IMR-90 (cell line): ENCODE data around the gene ANKRD6. TPM values are rescaled to one million over a fixed set of nuclear protein-coding genes. Genes with fewer than 3 reads are reported as not detected.

ENCODE experiments used
- ATAC-seq: fragments of 200-7000 bp; cut with Tn5 transposase; 2 replicates; pipeline ENCODE4 v1.9.1; 2020; ENCODE audit warnings: low read depth, mild to moderate bottlenecking, moderate library complexity
- BruUV-seq: library from RNA; stranded (reverse); fragments of 400-500 nt; replicated peaks from 2 replicates; lab custom pipeline; 2021; lab: Mats Ljungman, UMichigan
- CTCF ChIA-PET: fragments of 300-600 bp; formaldehyde crosslinking; extraction: SDS; loops from one replicate; lab custom pipeline; 2021; ENCODE audit warnings: antibody characterized with exemption; lab: Yijun Ruan, JAX
- POLR2A ChIA-PET: fragments of 300-600 bp; sonication (Branson Sonifier 250); formaldehyde crosslinking; loops from one replicate; lab custom pipeline; 2022; ENCODE audit warnings: antibody characterized with exemption; ENCODE audit not compliant: unreplicated experiment; lab: Charles Lee
- DNase-seq: peaks from one replicate; pipeline ENCODE4 v3.0.0; 2013
- H2AFZ ChIP-seq: replicated peaks from 2 replicates; pipeline ENCODE3; 2013; ENCODE audit warnings: low read length, mild to moderate bottlenecking; ENCODE audit not compliant: poor library complexity
- H2AK5ac ChIP-seq: 2 replicates; pipeline ENCODE4 v1.6.1; 2013; ENCODE audit warnings: low read depth, low read length, inconsistent platforms
- H2AK9ac ChIP-seq: replicated peaks from 2 replicates; pipeline ENCODE3; 2013; ENCODE audit warnings: mild to moderate bottlenecking, low read depth, low read length, moderate library complexity; ENCODE audit not compliant: poor library complexity
- H2BK120ac ChIP-seq: 2 replicates; pipeline ENCODE4 v1.6.1; 2013; ENCODE audit warnings: low read depth, low read length, inconsistent platforms
- H2BK15ac ChIP-seq: 3 replicates; pipeline ENCODE4 v1.6.1; 2013; ENCODE audit warnings: low read depth, low read length, inconsistent platforms
- H2BK20ac ChIP-seq: 2 replicates; pipeline ENCODE4 v1.6.1; 2013; ENCODE audit warnings: low read depth, mild to moderate bottlenecking, inconsistent platforms, low read length, moderate library complexity
- H2BK5ac ChIP-seq: 2 replicates; pipeline ENCODE4 v1.6.1; 2013; ENCODE audit warnings: mild to moderate bottlenecking, low read depth, low read length, inconsistent platforms; ENCODE audit not compliant: poor library complexity, severe bottlenecking
- H3K14ac ChIP-seq: replicated peaks from 2 replicates; pipeline ENCODE4 v1.6.1; 2013; ENCODE audit warnings: low read depth, low read length, inconsistent platforms
- H3K18ac ChIP-seq: 2 replicates; pipeline ENCODE4 v1.6.1; 2013; ENCODE audit warnings: low read depth, low read length, control low read depth
- H3K23ac ChIP-seq: 2 replicates; pipeline ENCODE4 v1.6.1; 2013; ENCODE audit warnings: low read depth, low read length, inconsistent platforms
- H3K27ac ChIP-seq: 2 replicates; pipeline ENCODE4 v1.5.1; 2013; ENCODE audit warnings: mild to moderate bottlenecking, control low read depth, low read length; ENCODE audit not compliant: insufficient read depth
- H3K27me3 ChIP-seq: 2 replicates; pipeline ENCODE4 v1.6.1; 2013; ENCODE audit warnings: low read length; ENCODE audit not compliant: control insufficient read depth, insufficient read depth
- H3K36me3 ChIP-seq: 2 replicates; pipeline ENCODE4 v1.6.1; 2013; ENCODE audit warnings: low read length, mixed read lengths; ENCODE audit not compliant: control insufficient read depth, insufficient read depth
- H3K4ac ChIP-seq: 2 replicates; pipeline ENCODE4 v1.6.1; 2013; ENCODE audit warnings: low read depth, low read length, inconsistent platforms
- H3K4me1 ChIP-seq: 2 replicates; pipeline ENCODE4 v1.6.1; 2013; ENCODE audit warnings: low read length, mixed read lengths; ENCODE audit not compliant: control insufficient read depth, insufficient read depth
- H3K4me2 ChIP-seq: 2 replicates; pipeline ENCODE4 v1.6.1; 2013; ENCODE audit warnings: low read depth, mild to moderate bottlenecking, control low read depth, low read length, moderate library complexity
- H3K4me3 ChIP-seq: 2 replicates; pipeline ENCODE4 v1.5.1; 2013; ENCODE audit warnings: low read depth, mild to moderate bottlenecking, control low read depth, low read length, moderate library complexity; ENCODE audit not compliant: insufficient read depth
- H3K56ac ChIP-seq: 2 replicates; pipeline ENCODE4 v1.6.1; 2013; ENCODE audit warnings: low read length, inconsistent platforms; ENCODE audit not compliant: insufficient read depth; ENCODE audit errors: extremely low read depth
- H3K79me1 ChIP-seq, 2 experiments: 2 replicates each; pipeline ENCODE4 v1.6.1; 2013; ENCODE audit warnings: low read length in 2 of 2, inconsistent platforms in 1 of 2, low read depth in 1 of 2
- H3K9ac ChIP-seq: 2 replicates; pipeline ENCODE4 v1.6.1; 2013; ENCODE audit warnings: low read depth, low read length, control low read depth
- H3K9me1 ChIP-seq: 2 replicates; pipeline ENCODE4 v1.6.1; 2013; ENCODE audit warnings: low read length, inconsistent platforms; ENCODE audit not compliant: insufficient read depth
- H3K9me3 ChIP-seq: 2 replicates; pipeline ENCODE4 v1.6.1; 2013; ENCODE audit warnings: low read length; ENCODE audit not compliant: control insufficient read depth, insufficient read depth
- H4K20me1 ChIP-seq: 2 replicates; pipeline ENCODE4 v1.6.1; 2013; ENCODE audit warnings: low read length, inconsistent platforms; ENCODE audit not compliant: insufficient read depth
- H4K5ac ChIP-seq: 2 replicates; pipeline ENCODE4 v1.6.1; 2013; ENCODE audit warnings: mild to moderate bottlenecking, low read depth, low read length, control low read depth
- H4K8ac ChIP-seq, 2 experiments: 2 replicates each; pipeline ENCODE4 v1.6.1; 2013; ENCODE audit warnings: low read depth in 2 of 2, low read length in 2 of 2, control low read depth in 1 of 2, inconsistent platforms in 1 of 2
- H4K91ac ChIP-seq: 2 replicates; pipeline ENCODE4 v1.6.1; 2013; ENCODE audit warnings: low read depth, low read length, inconsistent platforms; ENCODE audit not compliant: insufficient read depth
- BHLHE40 ChIP-seq: fragments of 150-350 bp; IDR thresholded peaks from 2 replicates; pipeline ENCODE4 v1.6.1; 2016; ENCODE audit warnings: mild to moderate bottlenecking, low read depth, low read length
- CEBPB ChIP-seq: IDR thresholded peaks from 2 replicates; pipeline ENCODE4 v1.6.1; 2012; ENCODE audit warnings: low read depth, low read length, improper control_type of control experiment
- CHD1 ChIP-seq: IDR thresholded peaks from 2 replicates; pipeline ENCODE4 v1.6.1; 2012; ENCODE audit warnings: low read depth, low read length, improper control_type of control experiment
- CTCF ChIP-seq: conservative IDR thresholded peaks from 2 replicates; pipeline ENCODE4 v1.5.1; 2012; ENCODE audit warnings: mild to moderate bottlenecking, low read depth, low read length, improper control_type of control experiment
- ELK1 ChIP-seq: fragments of 150-350 bp; IDR thresholded peaks from 2 replicates; pipeline ENCODE4 v1.6.1; 2016; ENCODE audit warnings: low read depth, mild to moderate bottlenecking, low read length, moderate library complexity, borderline replicate concordance
- FOS ChIP-seq: fragments of 150-350 bp; IDR thresholded peaks from 2 replicates; pipeline ENCODE4 v1.6.1; 2016; ENCODE audit warnings: low read depth, low read length
- MAFK ChIP-seq: IDR thresholded peaks from 2 replicates; pipeline ENCODE4 v1.6.1; 2012; ENCODE audit warnings: low read depth, low read length, improper control_type of control experiment
- MAZ ChIP-seq: IDR thresholded peaks from 2 replicates; pipeline ENCODE4 v1.6.1; 2012; ENCODE audit warnings: low read depth, mild to moderate bottlenecking, low read length, improper control_type of control experiment, moderate library complexity, borderline replicate concordance
- MXI1 ChIP-seq: IDR thresholded peaks from 2 replicates; pipeline ENCODE4 v1.6.1; 2012; ENCODE audit warnings: low read depth, mild to moderate bottlenecking, low read length, moderate library complexity, borderline replicate concordance
- NFE2L2 ChIP-seq: fragments of 150-350 bp; IDR thresholded peaks from 2 replicates; pipeline ENCODE4 v1.6.1; 2016; ENCODE audit warnings: low read depth, mild to moderate bottlenecking, low read length
- POLR2A ChIP-seq: IDR thresholded peaks from 2 replicates; pipeline ENCODE4 v1.6.1; 2012; ENCODE audit warnings: mild to moderate bottlenecking, low read depth, low read length
- RCOR1 ChIP-seq: IDR thresholded peaks from 2 replicates; pipeline ENCODE4 v1.6.1; 2012; ENCODE audit warnings: mild to moderate bottlenecking, low read length, improper control_type of control experiment; ENCODE audit not compliant: insufficient replicate concordance
- SMC3 ChIP-seq: fragments of 150-350 bp; IDR thresholded peaks from 2 replicates; pipeline ENCODE4 v1.6.1; 2016; ENCODE audit warnings: low read depth, mild to moderate bottlenecking, antibody characterized with exemption, low read length, moderate library complexity
- USF2 ChIP-seq: fragments of 150-350 bp; IDR thresholded peaks from 2 replicates; pipeline ENCODE4 v1.6.1; 2017; ENCODE audit warnings: mild to moderate bottlenecking, antibody characterized with exemption, low read length, low read depth
- WGBS, 2 experiments: methylation state at CpG; one replicate each; pipeline versions ENCODE4 v1.1.5 to v1.1.7; 2013; ENCODE audit warnings: missing lambda C conversion rate in 2 of 2; ENCODE audit not compliant: insufficient read length in 1 of 2; ENCODE audit errors: extremely low coverage in 2 of 2; 5-methylcytosine and 5-hydroxymethylcytosine counted together
- dilution Hi-C: fragments of 300-500 bp; cut with HindIII; formaldehyde crosslinking; loops from one replicate; pipeline ENCODE4 v1.14.3; 2018; ENCODE audit warnings: low sequenced_read_pairs; ENCODE audit not compliant: unreplicated experiment
- in situ Hi-C: fragments of 300-500 bp; cut with MboI; formaldehyde crosslinking; loops from 3 replicates; pipeline ENCODE4 v1.14.3; 2019; ENCODE audit warnings: low sequenced_read_pairs, inconsistent platforms, mixed read lengths
- intact Hi-C: fragments of 100-400 bp; cut with micrococcal nuclease; formaldehyde crosslinking; loops from 2 replicates; pipeline ENCODE4 v1.10.0; 2022
- polyA plus RNA-seq, 3 experiments: library from polyadenylated mRNA; depleted of rRNA; stranded (reverse); fragments of >200 nt; gene quantifications; 2 replicates each; pipeline ENCODE4 v1.2.3, GENCODE V29; 2012; ENCODE audit warnings: low replicate concordance in 1 of 3
- total RNA-seq: library from RNA; depleted of rRNA; stranded (reverse); fragments of >200 nt; gene quantifications from 2 replicates; pipeline ENCODE4 v1.2.3, GENCODE V29; 2012

The ANKRD6 gene
- total and polyA plus RNA-seq, 2 of the 4 experiments (the other 2 are of a cell fraction) = 0.12 to 0.18 TPM

- no peak for TF ChIP-seq FOS
- TF ChIP-seq SMC3 = no peak
- TF ChIP-seq CTCF = no peak
- TF ChIP-seq POLR2A = no peak
- no peak for TF ChIP-seq ELK1
- no peak for TF ChIP-seq MAZ
- TF ChIP-seq CHD1 = no peak
- TF ChIP-seq BHLHE40 = no peak
- no peak for TF ChIP-seq CEBPB
- TF ChIP-seq MAFK = no peak
- no peak for TF ChIP-seq NFE2L2
- no peak for TF ChIP-seq MXI1
- TF ChIP-seq USF2 = no peak
- no peak for TF ChIP-seq RCOR1
- no peak overlapping the region for H3K4me2 ChIP-seq
- H4K5ac ChIP-seq = no peak overlapping the region
- no peak overlapping the region for H2BK20ac ChIP-seq
- ATAC-seq (no peak), DNase-seq (no peak)
- no peak overlapping the region for H2AK9ac ChIP-seq
- no peak overlapping the region for H2AFZ ChIP-seq
- H3K9me1 ChIP-seq = no peaks in the 10 kb centered on the region
- dilution Hi-C loops (no loop called here), intact Hi-C loops (no loop called here), in situ Hi-C loops (no loop called here)
- H4K91ac ChIP-seq = no peak overlapping the region
- H3K4me1 ChIP-seq = no peaks in the 10 kb centered on the region
- no peak overlapping the region for H3K9ac ChIP-seq
- H4K20me1 ChIP-seq = no peaks in the 10 kb centered on the region
- no peak overlapping the region for H3K4me3 ChIP-seq
- H3K4ac ChIP-seq = no peak overlapping the region
- no peak overlapping the region for H2BK5ac ChIP-seq
- 90% methylated on average over 2 of the region's 7 CpGs; no CpG with 5 or more reads in 1 of the 2 experiments for WGBS, 2 experiments
- H3K79me1 ChIP-seq = no peaks in the 10 kb centered on the region
- no peak overlapping the region for H2BK120ac ChIP-seq
- H3K18ac ChIP-seq = no peak overlapping the region
- H3K27me3 ChIP-seq = no peaks in the 10 kb centered on the region
- H3K36me3 ChIP-seq = no peaks in the 10 kb centered on the region
- no peak overlapping the region for H4K8ac ChIP-seq
- H3K27ac ChIP-seq = no peak overlapping the region
- no peak overlapping the region for H2BK15ac ChIP-seq
- H3K9me3 ChIP-seq = no peaks in the 10 kb centered on the region
- ChIA-PET CTCF (no interaction called here), POLR2A (no interaction called here)
- no peak overlapping the region for H3K14ac ChIP-seq
- no peak overlapping the region for H3K56ac ChIP-seq
- no peak overlapping the region for H3K23ac ChIP-seq
- BruUV-seq = no TSS peak
- no peak overlapping the region for H2AK5ac ChIP-seq
These were observed 27.8 kb downstream of the ANKRD6 start for GRCh38 chr6:89460713-89461112.
